NCI-H146 treated with DMSO at 0.1 percent for 48 hours (cell line): ENCODE measurements around the gene CDC37.
"Not testable (repeated sequence)": the region's sequence is repeated elsewhere in the genome, so short reads cannot be mapped to it uniquely, and the experiment has no call there.

ENCODE experiments used
- DNase-seq: peaks from one replicate; lab custom pipeline; 2025; ENCODE audit not compliant: unreplicated experiment; lab: John Stamatoyannopoulos, UW

CDC37 gene

DNA sequence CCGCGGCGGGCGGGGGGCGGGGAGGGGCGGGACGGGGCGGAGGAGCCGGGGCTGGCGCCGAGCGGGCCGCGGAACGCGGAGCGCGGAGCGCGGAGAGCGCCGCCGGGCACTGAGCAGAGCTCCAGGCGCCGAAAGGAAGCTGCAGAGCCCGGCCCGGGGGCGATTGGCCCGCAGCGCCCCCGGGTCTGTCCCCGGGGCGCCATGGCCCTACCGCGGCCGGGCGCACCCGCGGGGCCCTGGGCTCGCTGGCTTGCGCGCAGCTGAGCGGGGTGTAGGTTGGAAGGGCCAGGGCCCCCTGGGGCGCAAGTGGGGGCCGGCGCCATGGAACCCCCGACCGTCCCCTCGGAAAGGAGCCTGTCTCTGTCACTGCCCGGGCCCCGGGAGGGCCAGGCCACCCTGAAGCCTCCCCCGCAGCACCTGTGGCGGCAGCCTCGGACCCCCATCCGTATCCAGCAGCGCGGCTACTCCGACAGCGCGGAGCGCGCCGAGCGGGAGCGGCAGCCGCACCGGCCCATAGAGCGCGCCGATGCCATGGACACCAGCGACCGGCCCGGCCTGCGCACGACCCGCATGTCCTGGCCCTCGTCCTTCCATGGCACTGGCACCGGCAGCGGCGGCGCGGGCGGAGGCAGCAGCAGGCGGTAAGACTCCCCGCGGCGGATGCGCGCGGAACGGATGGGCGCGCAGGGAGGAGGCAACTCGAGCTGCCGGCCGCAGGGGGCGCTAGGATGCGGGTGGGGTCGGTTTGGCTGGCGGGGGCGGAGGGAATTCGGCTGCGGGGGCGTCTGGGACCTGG, 17.3 kb upstream of the CDC37 start, which contains the start of gene PDE4A:
TSS of gene PDE4A (plus strand) at position 95 of the 796 bp plus-strand sequence. CDS start at position 322, 227 bp downstream.
- DNase-seq, result no peak

DNA sequence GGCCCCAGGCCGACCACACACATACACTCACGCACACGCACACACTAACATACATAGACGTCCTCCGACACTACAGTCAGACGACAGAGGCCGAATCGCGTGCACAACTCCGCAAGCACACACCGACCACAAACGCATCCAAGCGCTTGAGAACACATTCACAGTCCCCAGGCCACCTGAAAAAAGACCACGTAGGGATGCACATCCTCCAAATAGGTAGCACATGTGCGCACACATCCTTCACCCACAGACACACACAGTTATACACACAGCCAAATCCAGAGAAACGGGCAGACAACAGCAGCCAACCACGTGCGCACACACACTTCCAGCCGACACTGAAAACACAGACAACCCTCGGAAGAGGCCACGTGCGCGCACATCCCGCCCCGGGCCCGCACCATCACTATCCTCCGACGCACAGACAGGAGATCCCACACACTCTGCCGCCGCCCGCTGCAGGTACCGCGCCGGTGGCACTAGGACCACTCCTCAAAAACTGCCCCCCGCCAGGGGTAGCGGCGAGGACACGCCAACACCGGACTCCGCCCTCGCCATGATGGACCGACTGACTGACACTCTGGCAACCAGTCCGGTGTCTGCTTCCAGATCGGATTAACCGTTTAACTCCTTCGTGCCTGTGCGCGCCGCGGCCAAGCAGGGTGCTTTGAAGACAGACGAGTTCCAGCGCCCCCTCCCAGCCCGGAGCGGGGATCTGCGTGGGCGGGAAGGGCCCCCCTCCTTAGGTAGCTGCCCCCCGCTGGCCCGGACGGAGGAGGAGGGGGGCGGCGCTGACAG, 16.5 kb upstream of the CDC37 start:
- peak; percentile 84 for DNase-seq

DNA sequence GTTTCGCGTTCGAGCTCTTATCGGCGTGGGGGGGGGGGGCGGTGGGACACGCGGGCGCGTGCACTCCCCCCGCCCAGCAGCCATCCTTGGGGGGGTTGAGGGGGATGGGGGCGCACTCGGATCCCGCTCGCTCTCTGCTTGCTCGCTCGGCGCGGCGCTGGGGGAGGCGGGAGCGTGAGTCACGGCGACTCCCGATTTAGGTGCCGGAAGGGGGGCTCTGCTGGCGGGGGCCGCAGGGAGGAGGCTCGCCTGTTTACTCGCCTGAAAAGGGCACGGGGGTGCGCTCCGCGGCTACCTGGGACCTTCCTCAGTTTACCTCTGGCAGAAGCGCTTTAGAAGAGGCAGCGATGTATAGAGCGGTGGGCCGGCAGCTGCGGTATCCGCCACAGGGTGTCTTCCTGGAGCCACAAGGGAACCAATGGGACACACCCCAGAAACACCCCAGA, 15.9 kb upstream of the CDC37 start:
- DNase-seq, result no peak

- DNase-seq, result peak; percentile 48
Observed at GRCh38 chr19:10418485-10419199, 15.3 kb upstream of the CDC37 start.

GRCh38 chr19:10418235-10418484, 14.8 kb upstream of the CDC37 start:
- no peak for DNase-seq

GRCh38 chr19:10417541-10418234, 14.3 kb upstream of the CDC37 start:
- no peak for DNase-seq

- DNase-seq, result peak; percentile 91
Observed at GRCh38 chr19:10416380-10417257, 13.3 kb upstream of the CDC37 start.

DNA sequence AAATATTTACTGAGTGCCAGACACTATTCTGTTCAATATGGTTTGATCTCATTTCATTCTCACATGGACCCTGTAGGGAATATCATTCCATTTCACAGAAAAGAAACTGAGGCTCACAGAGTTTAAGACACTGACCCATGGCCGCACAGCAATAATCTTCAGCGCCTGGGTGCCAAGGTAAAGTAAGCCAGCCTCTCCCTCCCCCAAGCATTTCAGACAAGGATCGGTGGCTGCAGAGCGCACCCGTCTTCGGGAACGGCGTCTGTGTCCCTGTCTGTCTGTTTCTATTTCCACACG, 12.7 kb upstream of the CDC37 start:
- no peak for DNase-seq

DNA sequence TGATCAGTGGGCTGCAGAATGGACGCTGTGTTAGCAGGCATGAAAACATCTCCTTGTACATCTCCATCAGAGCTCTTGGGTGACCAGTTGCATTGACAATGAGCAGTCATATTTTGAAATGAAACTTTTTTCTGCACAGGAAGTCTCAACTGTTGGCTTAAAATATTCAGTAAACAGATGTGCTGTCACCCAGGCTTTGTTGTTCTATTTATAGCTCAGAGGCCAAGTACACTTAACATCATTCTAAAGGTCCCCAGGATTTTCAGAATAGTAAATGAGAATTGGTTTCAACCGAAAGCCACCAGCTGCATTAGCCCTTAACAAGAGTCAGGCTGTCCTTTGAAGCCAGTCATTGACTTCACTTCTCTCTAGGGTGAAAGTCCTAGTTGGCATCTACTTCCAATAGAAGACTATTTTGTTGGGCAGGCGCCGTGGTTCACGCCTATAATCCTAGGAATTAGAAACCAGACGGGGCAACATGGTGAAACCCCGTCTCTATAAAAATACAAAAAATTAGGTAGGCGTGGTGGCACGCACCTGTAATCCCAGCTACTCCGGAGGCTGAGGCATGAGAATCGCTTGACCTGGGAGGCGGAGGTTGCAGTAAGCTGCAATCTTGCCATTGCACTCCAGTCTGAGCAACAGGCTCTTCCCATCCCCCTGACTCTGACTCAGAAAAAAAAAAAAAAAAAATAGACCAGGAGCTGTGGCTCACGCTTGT, 9.1 kb upstream of the CDC37 start:
- DNase-seq, result no peak

DNA sequence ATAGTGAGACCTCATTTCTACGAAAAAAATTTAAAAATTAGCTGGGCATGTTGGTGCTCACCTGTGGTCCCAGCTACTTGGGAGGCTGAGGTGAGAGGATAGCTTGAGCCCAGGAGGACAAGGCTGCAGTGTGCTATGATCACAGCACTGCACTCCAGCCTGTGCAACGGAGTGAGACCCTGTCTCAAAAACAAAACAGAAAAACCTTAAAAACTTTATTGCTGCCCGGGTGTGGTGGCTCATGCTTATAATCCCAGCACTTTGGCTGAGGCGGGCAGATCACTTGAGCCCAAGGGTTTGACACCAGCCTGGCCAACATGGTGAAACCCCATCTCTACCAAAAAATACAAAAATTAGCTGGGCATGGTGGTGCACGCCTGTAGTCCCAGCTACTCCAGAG, 7.9 kb upstream of the CDC37 start:
- not testable (repeated sequence) for DNase-seq

GRCh38 chr19:10408511-10409283, 5.4 kb upstream of the CDC37 start:
- no peak for DNase-seq

GRCh38 chr19:10407096-10407495, 3.8 kb upstream of the CDC37 start:
- DNase-seq, result no peak

- no peak for DNase-seq
Observed at GRCh38 chr19:10406191-10406590, 2.8 kb upstream of the CDC37 start.

DNA sequence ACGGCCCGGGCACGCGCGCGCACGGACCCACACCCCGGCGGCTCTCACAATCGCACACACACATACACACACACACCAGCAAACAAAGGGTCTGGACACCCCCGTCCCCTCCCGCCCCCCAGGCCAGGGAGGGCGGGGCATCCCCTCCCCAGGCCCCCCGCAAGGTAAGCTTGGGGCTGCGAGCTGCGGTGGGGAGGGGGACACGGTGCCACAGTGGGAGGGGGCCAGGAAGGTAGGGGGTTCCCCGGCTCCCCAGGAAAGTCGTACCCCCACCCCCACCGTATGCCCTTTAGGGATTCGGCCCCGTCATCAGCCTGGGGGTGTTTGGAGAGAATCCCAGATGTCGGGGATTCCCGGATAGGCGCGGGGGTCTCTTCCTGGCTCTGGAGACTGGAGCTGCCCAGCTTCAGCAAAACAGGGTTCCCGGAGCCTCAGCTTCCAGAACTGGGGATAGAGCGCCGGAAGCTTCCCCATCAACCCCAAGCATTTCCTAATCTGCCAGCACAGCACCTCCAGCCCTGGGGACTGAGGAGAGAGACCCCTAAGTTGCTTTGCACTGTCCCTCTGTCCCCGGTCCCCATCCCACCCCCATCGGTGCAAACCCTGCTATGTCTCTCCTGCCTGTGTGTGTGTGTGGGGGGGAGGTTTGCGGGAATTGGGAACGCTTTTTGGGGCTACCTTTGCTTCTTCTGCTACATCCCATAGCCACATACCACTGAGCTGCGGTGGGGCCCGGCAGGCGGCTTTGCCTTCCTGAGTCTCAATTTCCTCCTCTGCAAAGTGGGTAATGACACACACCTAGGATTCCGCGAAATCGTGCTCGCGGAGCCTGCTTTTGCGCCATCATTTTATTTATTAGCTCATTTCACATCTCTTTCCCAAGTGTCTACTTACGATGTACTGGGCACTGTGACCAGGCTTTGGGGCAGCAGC, 1.8 kb upstream of the CDC37 start:
- no peak for DNase-seq

DNA sequence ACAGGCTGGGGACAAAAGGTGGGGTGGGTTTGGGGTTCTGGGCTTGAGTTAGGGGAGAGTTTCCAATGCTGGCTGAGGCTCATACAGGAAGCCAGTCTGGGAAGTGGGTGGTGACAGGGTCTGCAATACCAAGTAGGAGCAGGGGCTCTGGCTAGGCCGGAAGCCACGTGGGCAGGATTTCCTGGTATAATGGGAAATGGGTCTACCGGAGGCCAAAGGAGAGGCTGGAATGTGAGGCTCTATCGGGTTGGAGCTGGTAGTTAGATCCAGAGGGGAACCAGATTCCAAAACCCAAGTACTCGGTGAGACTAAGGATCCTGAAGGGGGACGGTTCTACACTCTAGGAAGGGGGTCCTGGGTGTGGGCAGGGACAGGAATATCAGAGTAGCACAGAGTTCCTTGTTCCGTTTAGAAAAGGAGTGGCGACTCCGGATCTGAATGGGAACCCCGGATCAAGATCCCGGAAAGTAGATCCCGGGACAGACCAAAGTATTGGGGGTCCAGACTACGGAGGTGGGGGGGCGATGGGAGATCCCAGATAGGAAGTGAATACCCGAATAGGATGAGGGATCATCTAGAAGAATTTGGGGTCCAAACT, 802 bp downstream of the CDC37 start:
- no peak for DNase-seq

- DNase-seq, result no peak
Observed at GRCh38 chr19:10399878-10400277, 3.5 kb downstream of the CDC37 start.

- DNase-seq, result not testable (repeated sequence)
Observed at GRCh38 chr19:10399340-10399739, 4.0 kb downstream of the CDC37 start.

GRCh38 chr19:10398819-10399218, 4.5 kb downstream of the CDC37 start:
- DNase-seq, result no peak
